ENCODE results near the gene SRGAP1. TPM values are rescaled to one million over a fixed set of nuclear protein-coding genes. Genes with fewer than 3 reads are reported as not detected.
"Not testable (repeated sequence)": the region's sequence is repeated elsewhere in the genome, so short reads cannot be mapped to it uniquely, and the experiment has no call there.

Gene SRGAP1
- total and polyA plus RNA-seq, 2 donors, result 0.82 to 1.3 TPM

DNA sequence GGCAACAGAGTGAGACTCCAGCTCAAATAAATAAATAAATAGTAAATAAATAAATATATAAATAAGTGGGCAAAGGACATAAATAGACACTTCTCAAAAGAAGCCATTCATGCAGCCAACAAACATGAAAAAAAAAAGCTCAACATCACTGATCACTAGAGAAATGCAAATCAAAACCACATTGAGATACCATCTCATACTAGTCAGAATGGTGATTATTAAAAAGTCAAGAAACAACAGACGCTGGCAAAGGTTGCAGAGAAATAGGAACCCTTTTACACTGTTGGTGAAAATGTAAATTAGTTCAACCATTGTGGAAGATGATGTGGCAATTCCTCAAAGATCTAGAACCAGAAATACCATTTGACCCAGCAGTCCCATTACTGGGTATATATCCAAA is 322.5 kb downstream of the SRGAP1 start:
- not testable (repeated sequence) for H3K27ac ChIP-seq (ENCODE audit: low read depth in 1 of 2, low read length in 1 of 2); H3K4me1 ChIP-seq (ENCODE audit: control insufficient read depth in 2 of 2, insufficient read depth in 2 of 2, low read length in 2 of 2); DNase-seq (ENCODE audit: low read depth in 6 of 9, low spot score in 9 of 9); H3K27me3 ChIP-seq (ENCODE audit: control insufficient read depth in 2 of 2, insufficient read depth in 1 of 2, low read length in 1 of 2); H3K4me3 ChIP-seq (ENCODE audit: low read length in 2 of 2); H3K9me3 ChIP-seq (ENCODE audit: control insufficient read depth in 2 of 2, insufficient read depth in 1 of 2, low read length in 1 of 2); H3K36me3 ChIP-seq (ENCODE audit: control insufficient read depth in 2 of 2, insufficient read depth in 2 of 2, low read length in 1 of 2)
- WGBS, result 97% methylated on average over 1 of the region's 1 CpG

DNA sequence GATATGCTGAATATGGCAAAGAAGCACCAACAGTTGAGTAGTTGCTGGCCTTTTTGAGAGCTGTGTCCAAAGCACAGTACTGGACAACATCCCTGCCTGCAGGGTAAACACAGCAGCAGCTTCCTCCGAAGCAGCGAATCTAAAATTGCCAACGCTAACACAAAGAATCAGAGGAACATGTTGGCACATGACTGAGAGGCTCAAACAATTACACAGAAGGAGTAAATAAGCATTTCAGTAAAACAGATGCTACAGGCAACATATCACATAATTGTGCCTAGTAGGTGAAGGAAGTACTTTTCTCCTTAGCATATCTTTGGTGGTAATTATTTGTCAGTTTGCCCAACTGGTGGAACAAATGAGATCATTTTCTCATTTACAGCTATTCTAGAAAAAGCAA is 325.5 kb downstream of the SRGAP1 start:
- Histone ChIP-seq H3K9me3 (ENCODE audit: control insufficient read depth in 2 of 2, insufficient read depth in 1 of 2, low read length in 1 of 2) (no peaks in the 10 kb centered on the region), H3K4me3 (ENCODE audit: low read length in 2 of 2) (no peak overlapping the region), H3K36me3 (ENCODE audit: control insufficient read depth in 2 of 2, insufficient read depth in 2 of 2, low read length in 1 of 2) (no peaks in the 10 kb centered on the region), H3K27me3 (ENCODE audit: control insufficient read depth in 2 of 2, insufficient read depth in 1 of 2, low read length in 1 of 2) (no peaks in the 10 kb centered on the region), H3K27ac (ENCODE audit: low read depth in 1 of 2, low read length in 1 of 2) (no peak overlapping the region), H3K4me1 (ENCODE audit: control insufficient read depth in 2 of 2, insufficient read depth in 2 of 2, low read length in 2 of 2) (no peaks in the 10 kb centered on the region)
- no peak for DNase-seq (ENCODE audit: low read depth in 6 of 9, low spot score in 9 of 9)
- 97% methylated on average over 3 of the region's 3 CpGs for WGBS

DNA sequence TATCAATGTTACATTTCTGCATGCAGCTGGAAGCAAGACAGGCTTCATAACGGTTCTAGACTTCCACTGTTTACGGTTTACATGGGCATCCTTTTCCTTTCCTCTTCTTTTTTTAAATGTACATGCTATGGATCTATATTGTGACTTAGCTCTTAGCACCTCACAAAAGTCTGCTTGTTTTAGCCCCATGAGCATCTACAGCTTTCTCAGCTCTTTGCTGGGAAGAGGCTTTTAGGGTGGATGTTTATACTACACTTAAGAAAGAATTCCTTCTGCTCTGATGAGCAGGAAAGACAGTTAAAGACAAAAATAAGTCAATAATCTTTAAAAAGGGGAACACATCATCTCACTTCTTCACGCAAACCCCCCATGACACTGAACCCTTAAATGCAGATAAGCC is 326.2 kb downstream of the SRGAP1 start:
- 95% methylated on average over 3 of the region's 3 CpGs for WGBS
- H3K4me1 ChIP-seq (ENCODE audit: control insufficient read depth in 2 of 2, insufficient read depth in 2 of 2, low read length in 2 of 2), result no peaks in the 10 kb centered on the region
- no peak for DNase-seq (ENCODE audit: low read depth in 6 of 9, low spot score in 9 of 9)
- H3K27ac ChIP-seq (ENCODE audit: low read depth in 1 of 2, low read length in 1 of 2), result no peak overlapping the region
- H3K4me3 ChIP-seq (ENCODE audit: low read length in 2 of 2), result no peak overlapping the region
- H3K27me3 ChIP-seq (ENCODE audit: control insufficient read depth in 2 of 2, insufficient read depth in 1 of 2, low read length in 1 of 2), result no peaks in the 10 kb centered on the region
- no peaks in the 10 kb centered on the region for H3K9me3 ChIP-seq (ENCODE audit: control insufficient read depth in 2 of 2, insufficient read depth in 1 of 2, low read length in 1 of 2)
- no peaks in the 10 kb centered on the region for H3K36me3 ChIP-seq (ENCODE audit: control insufficient read depth in 2 of 2, insufficient read depth in 2 of 2, low read length in 1 of 2)

DNA sequence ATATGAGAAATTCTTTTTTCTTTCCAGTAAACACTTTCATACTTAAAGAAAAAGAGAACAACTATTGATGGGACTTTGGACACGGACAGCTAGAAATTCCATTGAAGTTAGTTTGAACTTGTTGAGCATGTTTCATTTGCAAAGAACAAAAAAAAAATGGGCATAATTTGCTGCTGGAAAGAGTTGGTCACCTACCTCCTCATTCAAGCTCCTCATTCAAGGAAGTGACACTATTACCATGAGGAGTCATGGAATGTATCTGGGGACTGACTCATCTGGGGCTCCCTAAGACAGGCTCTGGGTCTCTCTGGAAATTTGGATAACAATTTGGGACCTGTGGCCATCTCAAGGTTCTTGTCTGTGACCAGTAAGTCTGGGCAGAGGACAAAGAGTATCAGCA is 327.2 kb downstream of the SRGAP1 start:
- Histone ChIP-seq H3K9me3 (ENCODE audit: control insufficient read depth in 2 of 2, insufficient read depth in 1 of 2, low read length in 1 of 2) (no peaks in the 10 kb centered on the region), H3K27ac (ENCODE audit: low read depth in 1 of 2, low read length in 1 of 2) (no peak overlapping the region), H3K27me3 (ENCODE audit: control insufficient read depth in 2 of 2, insufficient read depth in 1 of 2, low read length in 1 of 2) (no peaks in the 10 kb centered on the region), H3K4me3 (ENCODE audit: low read length in 2 of 2) (no peak overlapping the region), H3K4me1 (ENCODE audit: control insufficient read depth in 2 of 2, insufficient read depth in 2 of 2, low read length in 2 of 2) (no peaks in the 10 kb centered on the region), H3K36me3 (ENCODE audit: control insufficient read depth in 2 of 2, insufficient read depth in 2 of 2, low read length in 1 of 2) (no peaks in the 10 kb centered on the region)
- 93% methylated on average over 1 of the region's 1 CpG for WGBS
- DNase-seq (ENCODE audit: low read depth in 6 of 9, low spot score in 9 of 9), result no peak

DNA sequence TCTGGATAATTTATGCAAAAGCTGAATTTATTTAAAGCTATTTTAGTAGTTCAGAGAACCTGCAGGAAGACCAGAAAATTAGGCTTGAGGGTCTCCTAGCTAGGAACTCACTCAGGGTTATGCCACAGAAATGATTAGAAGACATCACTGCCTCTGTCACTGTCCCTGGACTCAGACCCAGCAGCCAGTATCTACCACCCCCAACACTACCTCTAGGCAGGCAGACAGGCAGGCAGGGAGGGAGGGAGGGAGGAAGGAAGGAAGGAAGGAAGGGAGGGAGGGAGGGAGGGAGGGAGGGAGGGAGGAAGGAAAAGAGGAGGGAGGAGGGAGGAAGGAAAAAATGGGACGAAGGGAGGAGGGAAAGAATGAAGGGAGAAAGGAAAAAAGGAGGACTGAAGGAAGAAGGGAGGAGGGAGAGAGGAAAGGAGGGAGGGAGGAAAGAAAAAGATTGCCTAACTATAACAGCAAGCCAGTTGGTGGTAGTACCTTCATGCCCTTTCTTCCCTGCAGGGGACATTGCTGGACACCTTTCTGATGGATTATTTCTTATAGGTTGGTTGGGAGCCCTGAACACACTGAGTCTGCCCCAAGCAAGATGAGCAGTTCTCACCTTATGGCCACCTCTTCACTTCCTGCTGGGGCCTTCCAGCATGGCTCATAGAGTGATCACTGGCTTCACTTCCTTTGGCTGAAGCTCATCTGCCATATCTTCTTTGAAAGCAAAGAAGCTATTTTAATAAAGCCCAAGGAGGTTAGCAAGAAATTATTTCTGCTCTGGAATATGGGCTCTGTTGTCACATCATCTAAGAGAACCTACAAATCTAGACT is 327.9 kb downstream of the SRGAP1 start:
- H3K27ac ChIP-seq (ENCODE audit: low read depth in 1 of 2, low read length in 1 of 2), result no peak overlapping the region
- no peaks in the 10 kb centered on the region for H3K36me3 ChIP-seq (ENCODE audit: control insufficient read depth in 2 of 2, insufficient read depth in 2 of 2, low read length in 1 of 2)
- H3K4me1 ChIP-seq (ENCODE audit: control insufficient read depth in 2 of 2, insufficient read depth in 2 of 2, low read length in 2 of 2), result no peaks in the 10 kb centered on the region
- DNase-seq (ENCODE audit: low read depth in 6 of 9, low spot score in 9 of 9), result no peak
- H3K9me3 ChIP-seq (ENCODE audit: control insufficient read depth in 2 of 2, insufficient read depth in 1 of 2, low read length in 1 of 2), result no peaks in the 10 kb centered on the region
- no peaks in the 10 kb centered on the region for H3K27me3 ChIP-seq (ENCODE audit: control insufficient read depth in 2 of 2, insufficient read depth in 1 of 2, low read length in 1 of 2)
- WGBS, result 88% methylated on average over 1 of the region's 1 CpG
- no peak overlapping the region for H3K4me3 ChIP-seq (ENCODE audit: low read length in 2 of 2)

DNA sequence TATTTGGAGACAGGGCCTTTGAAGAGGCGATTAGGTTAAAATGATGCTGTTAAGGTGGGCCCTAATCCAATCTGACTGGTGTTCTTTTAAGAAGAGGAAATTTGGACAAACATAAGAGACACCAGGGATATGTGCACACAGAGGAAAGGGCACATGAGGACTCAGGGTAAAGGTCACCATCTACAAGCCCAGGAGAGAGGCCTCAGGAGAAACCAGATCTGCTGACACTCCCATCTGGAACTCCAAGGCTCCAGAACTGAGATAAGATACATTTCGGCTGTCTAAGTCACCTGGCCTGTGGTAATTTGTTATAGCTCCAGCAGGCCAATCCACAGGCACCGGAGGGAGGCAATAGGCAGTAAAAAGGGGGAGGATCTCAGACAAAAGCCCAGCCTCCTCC is 329.0 kb downstream of the SRGAP1 start:
- Histone ChIP-seq H3K36me3 (ENCODE audit: control insufficient read depth in 2 of 2, insufficient read depth in 2 of 2, low read length in 1 of 2) (no peaks in the 10 kb centered on the region), H3K27ac (ENCODE audit: low read depth in 1 of 2, low read length in 1 of 2) (no peak overlapping the region), H3K4me3 (ENCODE audit: low read length in 2 of 2) (no peak overlapping the region), H3K4me1 (ENCODE audit: control insufficient read depth in 2 of 2, insufficient read depth in 2 of 2, low read length in 2 of 2) (no peaks in the 10 kb centered on the region), H3K9me3 (ENCODE audit: control insufficient read depth in 2 of 2, insufficient read depth in 1 of 2, low read length in 1 of 2) (no peaks in the 10 kb centered on the region), H3K27me3 (ENCODE audit: control insufficient read depth in 2 of 2, insufficient read depth in 1 of 2, low read length in 1 of 2) (no peaks in the 10 kb centered on the region)
- DNase-seq (ENCODE audit: low read depth in 6 of 9, low spot score in 9 of 9), result no peak
- 97% methylated on average over 3 of the region's 3 CpGs for WGBS

DNA sequence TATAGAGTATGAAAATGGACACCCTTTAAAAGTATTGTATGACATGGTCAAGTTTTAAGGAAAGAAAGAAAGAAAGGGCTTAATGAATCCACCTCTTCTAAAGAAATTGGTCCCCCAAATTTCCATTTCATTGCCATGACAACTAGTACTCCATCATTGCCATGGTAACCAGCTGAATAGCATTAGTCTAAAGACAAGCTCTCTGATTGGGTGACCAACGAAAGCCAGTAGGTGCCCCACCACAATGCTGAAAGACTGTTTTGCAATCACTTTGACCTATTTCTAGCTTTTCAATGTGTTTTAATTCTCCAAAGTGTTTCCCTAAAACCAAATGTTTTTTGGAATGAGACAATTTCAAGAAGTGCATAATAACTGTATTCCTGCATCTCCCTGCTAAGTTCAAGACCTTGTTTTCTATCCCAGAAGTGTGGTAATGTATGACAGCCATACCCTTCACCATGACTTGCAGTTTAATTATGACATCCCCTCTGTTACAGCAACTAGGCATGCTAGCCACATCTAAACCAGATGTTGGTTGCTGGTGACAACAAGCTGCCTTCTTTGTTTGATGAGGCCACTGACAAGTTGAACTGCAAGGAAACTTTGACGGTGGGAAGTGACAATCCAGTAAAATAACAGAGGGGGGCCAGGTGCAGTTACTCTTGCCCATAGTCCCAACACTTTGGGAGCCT is 330.9 kb downstream of the SRGAP1 start:
- no peak overlapping the region for H3K27ac ChIP-seq (ENCODE audit: low read depth in 1 of 2, low read length in 1 of 2)
- DNase-seq (ENCODE audit: low read depth in 6 of 9, low spot score in 9 of 9), result peak in 2 of 9 donors; percentile 4 to 21
- H3K9me3 ChIP-seq (ENCODE audit: control insufficient read depth in 2 of 2, insufficient read depth in 1 of 2, low read length in 1 of 2), result no peaks in the 10 kb centered on the region
- H3K4me3 ChIP-seq (ENCODE audit: low read length in 2 of 2), result no peak overlapping the region
- H3K27me3 ChIP-seq (ENCODE audit: control insufficient read depth in 2 of 2, insufficient read depth in 1 of 2, low read length in 1 of 2), result no peaks in the 10 kb centered on the region
- no peaks in the 10 kb centered on the region for H3K4me1 ChIP-seq (ENCODE audit: control insufficient read depth in 2 of 2, insufficient read depth in 2 of 2, low read length in 2 of 2)
- H3K36me3 ChIP-seq (ENCODE audit: control insufficient read depth in 2 of 2, insufficient read depth in 2 of 2, low read length in 1 of 2), result no peaks in the 10 kb centered on the region
- 59% methylated on average over 2 of the region's 2 CpGs for WGBS

DNA sequence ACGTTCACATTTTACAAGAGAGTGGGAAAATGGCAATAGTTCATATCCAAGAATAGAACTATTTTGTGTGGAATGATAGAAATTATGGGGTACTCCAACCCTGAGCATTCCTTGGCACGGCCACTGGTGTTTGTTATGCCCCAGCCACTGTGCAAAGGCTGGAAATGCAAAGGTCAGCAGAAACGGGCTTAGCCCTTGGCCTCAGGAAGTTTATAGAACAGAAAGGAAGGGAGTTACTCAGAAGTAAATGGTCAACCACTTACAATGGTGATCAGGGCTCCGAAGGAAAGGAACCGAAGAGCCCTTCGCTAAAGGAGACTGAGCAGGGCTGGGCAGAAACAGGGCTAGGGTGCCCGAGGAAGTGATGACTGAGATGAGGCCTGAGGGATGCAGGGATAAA is 332.5 kb downstream of the SRGAP1 start:
- no peaks in the 10 kb centered on the region for H3K4me1 ChIP-seq (ENCODE audit: control insufficient read depth in 2 of 2, insufficient read depth in 2 of 2, low read length in 2 of 2)
- WGBS, result 97% methylated on average over 7 of the region's 7 CpGs
- no peak for DNase-seq (ENCODE audit: low read depth in 6 of 9, low spot score in 9 of 9)
- H3K27ac ChIP-seq (ENCODE audit: low read depth in 1 of 2, low read length in 1 of 2), result no peak overlapping the region
- H3K9me3 ChIP-seq (ENCODE audit: control insufficient read depth in 2 of 2, insufficient read depth in 1 of 2, low read length in 1 of 2), result no peaks in the 10 kb centered on the region
- no peaks in the 10 kb centered on the region for H3K36me3 ChIP-seq (ENCODE audit: control insufficient read depth in 2 of 2, insufficient read depth in 2 of 2, low read length in 1 of 2)
- H3K27me3 ChIP-seq (ENCODE audit: control insufficient read depth in 2 of 2, insufficient read depth in 1 of 2, low read length in 1 of 2), result no peaks in the 10 kb centered on the region
- no peak overlapping the region for H3K4me3 ChIP-seq (ENCODE audit: low read length in 2 of 2)

DNA sequence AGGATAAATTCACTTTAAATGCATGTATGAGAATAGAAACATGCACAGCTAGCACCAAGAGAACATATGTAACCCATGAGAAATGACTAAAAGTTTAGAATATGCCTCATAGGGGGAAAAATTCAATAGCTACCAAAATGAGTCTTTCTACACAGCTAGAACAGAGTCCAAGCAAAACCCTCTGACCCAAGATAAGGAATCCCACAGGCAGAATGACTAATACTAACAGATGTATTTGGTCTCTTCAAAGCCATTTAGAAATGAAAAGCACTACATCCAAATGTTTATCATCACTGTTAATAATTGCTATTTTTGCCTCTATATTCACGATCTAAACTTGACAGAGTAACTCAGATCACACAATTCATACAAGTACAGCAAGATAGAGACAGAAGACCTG is 333.6 kb downstream of the SRGAP1 start:
- no peaks in the 10 kb centered on the region for H3K9me3 ChIP-seq (ENCODE audit: control insufficient read depth in 2 of 2, insufficient read depth in 1 of 2, low read length in 1 of 2)
- no peak overlapping the region for H3K27ac ChIP-seq (ENCODE audit: low read depth in 1 of 2, low read length in 1 of 2)
- H3K36me3 ChIP-seq (ENCODE audit: control insufficient read depth in 2 of 2, insufficient read depth in 2 of 2, low read length in 1 of 2), result no peaks in the 10 kb centered on the region
- WGBS, result 96% methylated on average over 1 of the region's 1 CpG
- H3K4me1 ChIP-seq (ENCODE audit: control insufficient read depth in 2 of 2, insufficient read depth in 2 of 2, low read length in 2 of 2), result no peaks in the 10 kb centered on the region
- H3K4me3 ChIP-seq (ENCODE audit: low read length in 2 of 2), result no peak overlapping the region
- H3K27me3 ChIP-seq (ENCODE audit: control insufficient read depth in 2 of 2, insufficient read depth in 1 of 2, low read length in 1 of 2), result no peaks in the 10 kb centered on the region
- DNase-seq (ENCODE audit: low read depth in 6 of 9, low spot score in 9 of 9), result no peak
